Neural progenitor cell (in vitro differentiated cells): ENCODE results near the gene CLIP2.
"Not testable (repeated sequence)": the region's sequence is repeated elsewhere in the genome, so short reads cannot be mapped to it uniquely, and the experiment has no call there.

ENCODE experiments used
- CTCF ChIP-seq: fragments of 200-600 bp; sonication (generic); IDR thresholded peaks from 2 replicates; pipeline ENCODE4 v1.5.1; 2017; ENCODE audit warnings: antibody characterized with exemption, mild to moderate bottlenecking
- EZH2 ChIP-seq: fragments of 200-600 bp; sonication (generic); IDR thresholded peaks from 2 replicates; pipeline ENCODE4 v1.6.1; 2017; ENCODE audit warnings: antibody characterized with exemption, mild to moderate bottlenecking, moderate library complexity
- EZH2phosphoT487 ChIP-seq: fragments of 200-600 bp; sonication (generic); IDR thresholded peaks from 2 replicates; pipeline ENCODE4 v1.6.1; 2017; ENCODE audit warnings: antibody characterized with exemption

- not testable (repeated sequence) for TF ChIP-seq CTCF, EZH2, EZH2phosphoT487
Observed at GRCh38 chr7:74440143-74440542, 150.9 kb downstream of the CLIP2 start.
